NK-92 (cell line): ENCODE results near the gene RPL14.
"Not testable (repeated sequence)": the region's sequence is repeated elsewhere in the genome, so short reads cannot be mapped to it uniquely, and the experiment has no call there.

Experiments used
- DNase-seq: peaks from one replicate; lab custom pipeline; 2025; ENCODE audit not compliant: unreplicated experiment; lab: John Stamatoyannopoulos, UW

RPL14 gene

DNA sequence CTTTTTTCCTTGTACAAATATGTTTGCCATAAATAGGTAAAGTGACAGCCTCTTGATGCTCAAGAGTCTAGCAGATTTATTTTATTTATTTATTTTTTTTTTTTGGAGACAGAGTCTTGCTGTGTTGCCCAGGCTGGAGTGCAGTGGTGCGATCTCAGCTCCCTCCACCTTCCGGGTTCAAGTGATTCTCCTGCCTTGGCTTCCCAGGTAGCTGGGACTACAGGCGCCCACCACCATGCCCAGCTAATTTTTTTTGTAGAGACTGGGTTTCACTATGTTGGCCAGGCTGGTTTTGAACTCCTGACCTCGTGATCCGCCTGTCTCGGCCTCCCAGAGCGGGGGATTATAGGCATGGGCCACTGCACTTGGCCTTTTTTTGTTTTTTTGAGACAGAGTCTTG lies 5.7 kb downstream of the RPL14 start:
- not testable (repeated sequence) for DNase-seq

DNA sequence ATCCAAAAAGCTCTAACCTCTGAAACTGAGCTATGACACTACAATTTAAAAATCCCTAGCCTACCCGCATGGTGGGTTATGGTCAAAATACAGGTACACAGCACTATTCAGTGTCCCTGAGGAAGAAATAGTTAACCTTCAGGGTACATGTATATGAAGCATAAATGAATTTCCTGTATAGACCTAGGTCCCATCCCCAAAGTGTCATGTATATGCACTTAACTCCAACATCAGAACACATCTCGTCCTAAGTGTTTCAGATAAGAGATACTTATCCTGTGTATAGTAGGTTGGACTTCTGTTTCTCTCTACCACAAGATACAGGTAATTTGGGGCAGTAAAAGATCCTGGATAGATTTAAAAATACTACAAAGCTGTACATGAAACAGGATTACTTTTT lies 6.4 kb downstream of the RPL14 start:
- DNase-seq: no peak

DNA sequence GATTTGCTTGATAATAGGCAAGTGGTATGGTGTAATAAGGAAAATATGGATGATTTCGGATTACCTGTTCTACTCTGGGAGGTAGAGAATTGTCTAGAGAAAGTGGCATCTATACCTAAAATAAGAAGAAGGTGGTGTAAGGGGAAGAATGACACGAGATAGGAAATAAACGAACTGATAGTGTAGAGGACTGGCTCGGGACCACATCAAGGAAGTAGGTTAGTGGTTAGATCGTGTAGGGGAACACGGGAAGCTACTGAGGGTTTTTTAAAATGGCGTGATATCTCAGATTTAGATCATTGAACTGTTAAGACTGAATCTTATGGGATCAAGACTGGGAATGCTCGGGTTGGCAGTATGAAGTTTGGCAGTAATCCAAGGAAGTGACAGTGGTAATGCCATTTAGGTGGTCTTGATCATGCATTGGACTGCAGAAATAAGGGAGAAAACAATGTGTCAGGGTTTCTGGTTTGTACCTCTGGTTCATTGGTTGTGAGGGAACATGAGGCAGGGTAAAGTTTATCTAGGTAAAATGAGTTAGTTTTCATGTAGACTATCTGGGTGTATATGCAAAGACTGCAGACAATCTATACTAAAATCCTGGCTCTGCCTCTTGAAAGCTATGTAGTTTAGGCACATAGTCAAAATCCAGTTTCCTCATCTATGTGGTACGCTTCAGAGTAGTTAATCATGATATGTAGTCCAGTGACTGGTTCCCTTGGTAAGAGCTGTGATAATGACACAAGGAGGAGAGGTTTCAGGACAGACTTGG lies 7.4 kb downstream of the RPL14 start:
- no peak for DNase-seq

DNA sequence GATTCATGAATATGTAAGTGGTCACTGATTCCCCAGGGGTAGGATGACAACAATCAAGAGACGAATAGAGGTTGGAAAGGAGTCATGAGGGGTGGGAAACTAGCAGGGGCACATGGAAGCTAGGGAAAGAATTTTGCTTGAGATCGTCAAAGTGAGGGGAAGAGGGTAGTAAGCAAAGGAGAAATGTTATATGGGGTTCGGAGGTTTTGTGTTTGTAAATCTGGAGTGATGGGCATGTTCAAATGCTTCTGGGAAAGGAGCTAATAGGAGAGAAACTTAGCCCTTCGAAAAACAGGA lies 7.9 kb downstream of the RPL14 start:
- no peak for DNase-seq

DNA sequence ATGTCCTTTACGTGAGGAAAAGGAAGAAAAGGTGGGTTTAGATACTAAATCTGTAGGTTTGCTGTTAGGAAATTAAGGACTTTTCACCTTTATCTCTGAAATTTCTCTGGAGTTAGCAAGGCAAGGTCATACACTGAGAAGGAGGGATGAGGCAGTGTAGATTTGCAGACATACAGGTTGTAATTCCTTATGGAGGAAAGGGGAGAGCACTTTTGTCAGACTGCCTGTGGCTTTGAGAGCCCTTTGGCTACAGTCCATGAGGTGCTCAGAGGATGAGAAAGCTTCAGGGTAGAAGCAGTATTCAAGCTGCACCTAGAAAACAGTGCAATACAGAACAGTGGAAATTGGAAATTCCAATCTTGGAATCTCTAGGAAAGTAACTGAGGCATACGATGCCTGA lies 8.3 kb downstream of the RPL14 start:
- no peak for DNase-seq

DNA sequence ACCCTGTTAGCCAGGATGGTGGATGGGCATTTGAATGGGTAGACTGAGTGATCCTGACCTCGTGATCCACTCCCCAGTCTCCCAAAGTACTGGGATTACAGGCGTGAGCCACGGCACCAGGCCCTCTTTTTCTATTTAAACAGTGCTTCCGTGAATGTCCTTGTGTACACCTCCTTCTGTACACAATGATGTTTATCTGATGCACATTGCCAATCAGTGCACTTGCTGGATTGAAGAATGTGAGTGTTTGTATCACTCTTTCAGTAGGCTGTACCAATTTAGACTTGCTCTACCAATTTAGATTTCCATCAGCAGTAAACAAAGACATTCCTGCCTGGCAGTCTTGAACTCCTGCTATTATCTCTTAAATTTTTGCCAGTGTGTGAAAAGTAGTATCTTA lies 10.9 kb downstream of the RPL14 start:
- no peak for DNase-seq

DNA sequence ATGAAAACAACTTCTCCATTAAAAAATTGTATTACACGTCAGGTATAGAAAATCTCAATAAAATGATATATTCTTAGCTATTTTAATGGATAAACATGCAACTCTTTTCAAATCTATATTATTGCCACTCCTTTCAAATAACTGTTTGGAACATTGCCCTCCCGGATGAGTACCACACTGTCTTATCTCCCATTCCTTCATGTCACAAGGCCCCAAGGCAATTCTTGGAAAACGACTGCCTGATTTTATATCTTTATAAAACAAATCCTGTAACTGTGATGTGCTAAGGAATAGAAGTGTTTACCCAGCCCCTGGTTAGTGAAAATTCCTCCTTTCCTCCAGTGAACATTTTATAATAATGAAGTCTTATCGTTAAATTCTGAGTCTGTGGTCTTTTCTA lies 13.6 kb downstream of the RPL14 start:
- no peak for DNase-seq

DNA sequence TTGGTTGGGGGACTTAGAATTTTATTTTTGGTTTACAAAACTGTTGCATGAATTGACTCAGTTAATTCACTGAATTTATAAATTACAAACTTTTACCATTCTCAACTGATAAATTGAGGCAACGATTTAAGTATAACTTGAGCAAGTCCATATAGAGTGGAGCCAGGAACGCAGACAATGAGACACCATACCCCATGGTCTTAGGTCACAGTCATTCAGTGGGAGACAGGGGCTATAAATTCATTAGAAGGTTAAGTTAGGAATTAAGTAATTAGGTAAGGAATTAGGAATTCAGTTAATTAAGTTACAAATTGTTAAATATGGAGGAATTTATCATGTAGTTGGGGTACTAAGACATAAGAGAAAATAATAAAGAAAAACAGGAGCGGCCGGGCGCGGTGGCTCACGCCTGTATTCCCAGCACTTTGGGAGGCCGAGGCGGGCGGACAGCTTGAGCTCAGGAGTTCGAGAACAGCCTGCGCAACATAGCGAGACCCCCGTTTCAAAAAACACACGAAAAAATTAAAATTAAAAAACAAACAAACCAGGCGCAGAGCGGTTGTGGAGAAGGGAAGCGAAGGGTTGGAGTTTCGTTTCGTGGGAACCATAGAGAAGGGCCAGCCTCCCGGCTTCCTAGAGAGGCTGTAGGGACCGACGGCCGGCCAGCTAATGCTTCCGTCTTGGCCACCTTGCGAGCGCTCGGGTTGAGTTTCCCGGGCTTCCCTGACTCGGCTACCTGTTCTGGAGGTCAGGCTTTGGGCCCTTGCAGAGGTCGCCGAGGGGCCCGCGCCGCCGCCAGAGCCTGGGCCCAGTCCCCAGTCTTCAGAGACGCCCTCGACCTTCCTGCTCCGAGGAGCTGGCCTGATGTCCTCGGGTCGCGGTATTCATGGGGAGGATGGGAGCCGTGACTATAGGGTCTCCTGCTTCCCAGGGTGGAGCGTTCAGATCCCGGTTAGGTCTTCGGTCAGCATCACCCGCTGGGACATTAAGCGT lies 19.6 kb downstream of the RPL14 start, which contains the start of gene ZNF619:
ZNF619 (plus strand) TSS at position 645 of the 993 bp plus-strand sequence. CDS start 858 bp downstream, outside the sequence.
- DNase-seq: no peak

DNA sequence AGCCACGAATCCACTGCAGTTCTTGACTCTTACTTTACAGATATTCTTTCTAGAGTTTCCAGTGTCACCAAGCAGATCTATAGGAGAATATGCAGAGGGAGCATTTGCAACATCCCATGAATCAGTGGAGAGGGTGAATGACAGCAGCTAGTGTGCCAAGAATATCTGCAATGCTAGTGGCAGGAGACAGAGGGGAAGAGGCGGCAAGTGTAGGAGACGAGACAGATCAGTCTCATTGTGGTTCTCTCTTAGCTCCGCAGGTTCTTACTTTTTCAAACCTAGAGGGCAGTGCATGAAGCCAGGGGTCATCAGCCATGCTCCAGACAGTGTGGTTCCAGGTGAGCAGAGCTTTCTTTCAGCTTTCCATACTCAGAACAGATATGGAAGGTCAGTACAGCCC lies 20.5 kb downstream of the RPL14 start:
- DNase-seq: no peak

DNA sequence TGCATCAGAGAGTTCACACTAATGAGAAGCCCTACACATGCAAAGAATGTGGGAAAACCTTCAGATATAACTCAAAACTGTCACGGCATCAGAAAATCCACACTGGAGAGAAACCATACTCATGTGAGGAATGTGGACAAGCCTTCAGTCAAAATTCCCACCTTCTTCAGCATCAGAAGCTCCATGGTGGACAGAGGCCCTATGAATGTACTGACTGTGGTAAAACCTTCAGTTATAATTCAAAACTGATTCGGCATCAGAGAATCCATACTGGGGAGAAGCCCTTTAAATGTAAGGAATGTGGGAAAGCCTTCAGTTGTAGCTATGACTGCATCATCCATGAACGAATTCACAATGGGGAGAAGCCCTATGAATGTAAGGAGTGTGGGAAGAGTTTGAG lies 30.0 kb downstream of the RPL14 start:
- DNase-seq: no peak

DNA sequence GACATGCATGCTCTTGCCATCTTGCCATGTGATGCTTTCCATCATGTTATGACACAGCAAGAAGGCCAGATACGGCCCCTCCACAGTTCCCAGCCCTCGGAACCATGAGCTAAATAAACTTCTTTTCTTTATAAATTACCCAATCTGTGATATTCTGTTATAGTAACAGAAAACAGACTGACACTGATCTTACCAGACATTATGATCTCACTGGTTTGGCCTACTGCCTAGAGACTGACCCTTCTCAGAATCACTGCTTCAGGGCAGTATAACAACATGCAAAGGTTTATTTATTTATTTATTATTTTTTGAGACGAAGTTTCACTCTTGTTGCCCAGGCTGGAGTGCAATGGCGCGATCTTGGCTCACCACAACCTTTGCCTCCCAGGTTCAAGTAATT lies 33.8 kb downstream of the RPL14 start:
- no peak for DNase-seq

DNA sequence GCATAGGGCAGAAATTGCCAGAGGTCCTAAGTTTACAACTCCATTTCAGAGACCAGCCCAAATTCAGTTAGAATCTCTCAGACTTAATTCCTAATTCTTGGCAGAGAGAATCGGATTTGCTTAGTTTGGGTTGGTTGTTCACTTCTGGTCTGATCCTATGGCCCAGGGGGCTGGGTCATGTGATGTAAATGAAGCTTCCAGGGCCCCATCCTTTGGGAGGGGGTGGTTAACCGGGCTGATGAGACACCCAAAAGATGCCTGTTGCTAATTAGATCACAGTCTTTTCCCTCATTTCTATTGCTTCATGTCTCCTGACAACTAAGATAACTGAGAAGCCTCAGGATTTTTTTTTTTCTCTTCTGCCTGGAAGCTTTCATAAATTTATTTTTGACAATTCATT lies 37.6 kb downstream of the RPL14 start:
- DNase-seq: no peak

DNA sequence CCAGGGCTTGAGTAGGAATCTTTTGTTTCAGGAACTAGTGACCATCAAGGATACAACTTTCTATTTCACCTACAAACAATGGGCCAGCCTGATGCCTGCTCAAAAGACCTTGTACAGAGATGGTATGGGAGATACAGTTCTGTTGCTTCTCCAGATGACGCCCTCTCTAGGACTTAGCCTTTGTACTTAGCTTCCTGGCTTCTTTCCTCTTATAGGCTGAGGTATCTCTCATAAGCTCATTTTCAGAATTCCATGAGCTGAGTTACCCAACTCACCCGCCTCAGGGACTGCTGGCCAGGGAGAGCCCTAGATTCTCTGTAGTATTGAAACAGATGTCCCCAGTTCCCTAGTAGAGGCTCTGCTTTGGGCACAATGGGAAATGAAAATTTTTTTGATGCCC lies 40.1 kb downstream of the RPL14 start:
- no peak for DNase-seq

DNA sequence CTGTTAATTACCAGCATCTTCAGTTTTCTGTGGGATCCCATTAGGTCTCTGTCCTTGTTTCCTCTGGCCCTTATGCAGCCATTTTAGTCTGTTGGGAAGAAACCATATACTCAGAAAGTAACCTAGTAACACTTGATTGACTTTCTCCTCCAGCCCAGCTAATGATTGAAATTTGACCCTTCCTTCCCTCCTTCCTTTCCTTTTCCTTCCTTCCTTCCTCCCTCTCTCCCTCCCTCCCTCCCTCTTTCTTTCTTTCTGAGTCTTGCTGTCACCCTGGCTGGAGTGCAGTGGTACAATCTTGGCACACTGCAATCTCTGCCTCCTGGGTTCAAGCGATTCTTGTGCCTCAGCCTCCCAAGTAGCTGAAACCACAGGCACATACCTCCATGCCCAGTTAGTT lies 42.8 kb downstream of the RPL14 start:
- no peak for DNase-seq

DNA sequence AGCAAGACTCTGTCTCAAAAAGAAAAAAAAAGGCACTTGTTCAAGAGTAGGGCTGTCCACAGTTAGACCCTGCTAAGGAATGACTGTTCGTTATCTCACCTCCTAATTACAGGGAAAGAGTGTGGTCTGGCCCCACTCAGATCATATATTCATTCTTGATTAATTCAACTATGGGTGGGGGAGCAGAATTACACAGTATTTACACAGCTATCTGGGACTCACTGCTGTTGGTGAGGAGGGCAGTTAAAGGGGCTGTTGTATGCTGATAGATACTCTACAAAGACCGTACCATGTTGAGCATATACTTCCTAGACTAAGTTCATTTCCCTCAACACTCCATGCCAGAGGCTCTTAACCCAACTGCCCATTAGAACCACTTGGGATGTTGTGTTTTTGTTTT lies 44.9 kb downstream of the RPL14 start:
- DNase-seq: no peak

DNA sequence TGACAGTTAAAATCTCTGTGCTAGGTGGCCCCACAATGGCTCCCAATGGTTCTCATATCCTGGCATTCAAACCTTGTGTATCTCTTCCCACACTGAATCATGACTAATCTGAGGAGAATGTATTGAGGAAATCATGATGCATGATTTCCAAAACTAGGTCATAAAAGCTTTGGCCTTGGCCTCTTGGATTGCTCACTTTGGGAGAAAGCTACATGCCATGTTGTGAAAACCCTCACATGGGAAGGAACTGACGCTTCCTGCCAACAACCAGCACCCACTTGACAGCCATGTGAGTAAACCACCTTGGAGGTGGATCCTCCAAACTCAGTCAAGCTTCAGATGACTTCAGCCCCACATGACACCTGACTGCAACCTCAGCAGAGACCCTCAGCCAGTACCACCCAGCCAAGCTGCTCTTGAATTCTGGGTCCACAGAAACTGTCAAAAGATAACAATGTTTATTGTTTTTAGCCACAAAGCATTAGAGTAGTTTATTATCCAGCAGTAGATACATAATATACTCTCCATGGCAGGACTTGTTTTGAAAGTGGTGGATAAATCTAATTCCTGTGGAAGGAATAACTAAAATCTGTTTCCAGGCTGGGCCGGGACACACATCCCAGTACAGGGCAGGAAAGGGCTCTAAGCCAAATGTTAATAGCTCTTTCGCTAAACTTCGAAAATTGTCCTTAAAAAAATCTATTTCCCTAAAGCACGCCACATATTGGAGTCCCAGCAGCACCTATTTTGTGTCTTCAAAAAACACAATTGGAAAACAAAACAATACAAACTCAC lies 47.7 kb downstream of the RPL14 start:
- no peak for DNase-seq

DNA sequence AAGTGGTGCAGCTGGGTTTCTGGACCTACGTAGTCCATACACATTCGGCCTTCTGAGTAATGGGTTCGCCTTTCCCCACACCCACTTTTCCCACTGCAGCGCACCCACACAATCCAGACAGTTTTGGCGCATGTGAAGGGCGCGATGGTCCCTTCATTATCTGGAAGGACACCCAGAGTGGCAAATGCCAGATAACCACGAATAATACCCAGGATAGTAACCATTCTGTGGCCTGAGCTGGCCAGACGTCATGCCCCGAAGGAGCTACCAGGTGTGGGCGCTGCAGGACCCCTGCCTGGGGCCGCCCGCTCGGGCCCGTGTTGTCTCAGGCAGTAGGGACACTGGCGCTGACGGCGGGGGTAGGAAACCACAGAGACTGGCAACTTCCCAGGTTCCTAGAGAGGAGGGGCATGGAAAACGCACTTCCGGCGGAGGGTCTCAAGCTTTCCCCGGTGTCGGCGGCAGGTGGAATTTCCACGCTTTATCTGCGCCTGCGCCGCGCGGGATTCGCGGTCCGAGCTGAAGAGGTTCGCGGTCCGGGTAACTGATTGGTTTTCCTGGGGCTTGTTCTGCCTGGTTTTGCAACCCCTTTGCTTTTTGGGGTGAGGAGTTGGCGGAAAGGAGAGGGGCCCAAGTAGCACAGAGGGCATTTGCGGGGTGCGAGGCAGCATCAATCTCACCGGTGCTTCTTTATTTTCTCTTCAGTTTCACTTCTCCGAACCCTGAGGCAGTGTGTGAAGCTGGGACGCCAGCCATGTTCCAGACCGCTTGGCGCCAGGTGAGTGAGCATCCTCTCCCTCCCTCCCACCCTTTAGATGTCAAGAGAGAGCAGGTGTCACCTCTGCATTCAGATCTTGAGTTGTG lies 48.7 kb downstream of the RPL14 start, which contains the start of gene ZNF620:
ZNF620 (plus strand) TSS at position 441 of the 864 bp plus-strand sequence; CDS start at position 755, 314 bp downstream.
- DNase-seq: no peak

DNA sequence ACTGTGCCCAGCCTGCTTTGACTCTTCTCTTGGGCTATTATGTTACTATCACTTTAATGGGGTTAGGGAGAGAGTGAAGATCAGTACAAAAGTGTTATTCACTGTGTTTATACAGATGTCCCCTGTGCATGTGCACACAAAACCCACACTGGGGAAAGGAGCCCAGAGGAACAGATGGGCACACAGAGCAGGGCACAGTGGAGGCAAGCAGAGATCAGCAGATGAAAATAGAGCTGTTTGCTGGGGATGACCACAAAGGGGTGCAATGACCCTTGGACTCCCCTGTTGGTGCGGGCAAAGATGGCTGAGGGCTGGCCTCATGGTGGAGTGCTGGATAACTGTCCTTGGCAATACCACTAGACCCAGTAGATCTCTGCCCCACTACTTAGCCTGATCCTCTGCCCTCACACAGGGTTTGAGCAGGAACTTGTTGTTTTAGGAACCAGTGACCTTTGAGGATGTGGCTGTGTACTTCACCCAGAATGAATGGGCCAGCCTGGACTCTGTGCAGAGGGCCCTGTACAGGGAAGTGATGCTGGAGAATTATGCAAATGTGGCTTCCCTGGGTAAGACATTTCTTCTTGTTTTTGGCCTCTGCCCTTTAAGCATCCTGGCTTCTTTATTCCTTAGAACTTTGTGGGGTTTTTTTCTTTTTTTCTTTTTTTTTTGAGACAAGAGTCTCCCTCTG lies 54.0 kb downstream of the RPL14 start:
- no peak for DNase-seq

DNA sequence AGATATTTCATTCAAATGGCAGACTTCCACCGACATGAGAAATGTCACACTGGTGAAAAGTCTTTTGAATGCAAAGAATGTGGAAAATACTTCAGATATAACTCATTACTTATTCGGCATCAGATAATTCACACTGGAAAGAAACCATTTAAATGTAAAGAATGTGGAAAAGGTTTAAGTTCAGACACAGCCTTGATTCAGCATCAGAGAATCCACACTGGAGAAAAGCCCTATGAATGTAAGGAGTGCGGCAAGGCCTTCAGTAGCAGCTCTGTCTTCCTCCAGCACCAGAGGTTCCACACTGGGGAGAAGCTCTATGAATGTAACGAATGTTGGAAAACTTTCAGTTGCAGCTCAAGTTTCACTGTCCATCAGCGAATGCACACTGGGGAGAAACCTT lies 59.1 kb downstream of the RPL14 start:
- DNase-seq: no peak

DNA sequence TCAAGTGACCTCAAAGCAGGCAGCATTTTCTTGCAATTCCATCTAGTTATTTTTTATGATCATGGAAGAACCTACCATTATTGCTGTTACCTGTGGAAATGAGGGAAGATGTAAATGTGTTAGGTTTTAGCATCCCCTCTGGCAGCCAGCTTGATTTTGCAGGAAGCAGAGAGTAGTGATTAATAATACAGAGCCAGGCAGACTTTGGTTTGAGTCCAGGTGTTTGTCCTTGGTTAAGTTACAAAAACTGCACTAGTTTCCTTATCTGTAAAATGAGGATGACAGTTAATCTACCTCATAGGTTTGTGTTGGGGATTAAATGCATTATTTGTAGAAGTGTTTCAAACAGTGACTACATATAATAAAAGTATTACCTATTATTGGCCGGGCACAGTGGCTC lies 60.9 kb downstream of the RPL14 start:
- no peak for DNase-seq
